A549 (cell line): ENCODE data around the gene IFI27L1. TPM values are rescaled to one million over a fixed set of nuclear protein-coding genes. Genes with fewer than 3 reads are reported as not detected.

Source experiments
- ATAC-seq, 2 experiments: fragments of 200-7000 bp in 1 of 2; fragments of >200 bp in 1 of 2; cut with Nextera tagmentation in 1 of 2; cut with Tn5 transposase in 1 of 2; 3 replicates each; pipeline versions ENCODE4 v1.8.0 to v1.9.1; 2018 to 2020; ENCODE audit warnings: mild to moderate bottlenecking in 1 of 2, moderate library complexity in 1 of 2
- CTCF ChIA-PET: fragments of 300-600 bp; sonication (Branson Sonifier 250); formaldehyde crosslinking; extraction: SDS; loops from one replicate; lab custom pipeline; 2021; ENCODE audit warnings: antibody characterized with exemption, inconsistent platforms; lab: Yijun Ruan, JAX
- POLR2A ChIA-PET: fragments of 350-600 bp; formaldehyde crosslinking; extraction: SDS; loops from one replicate; lab custom pipeline; 2021; ENCODE audit warnings: antibody characterized with exemption, inconsistent platforms; lab: Yijun Ruan, JAX
- DNase-seq, 2 experiments: peaks; one replicate each; pipeline versions ENCODE4 v3.0.0 to v3.0.0-alpha.2; 2011 to 2016; ENCODE audit warnings: low read depth in 1 of 2, low spot score in 1 of 2
- FAIRE-seq: peaks from 2 replicates; lab custom pipeline; 2011; peaks lifted over from hg19 to GRCh38; lab: Jason Lieb, UNC
- H3K27ac ChIP-seq, 2 experiments: fragments of >200 bp; sonication (Bioruptor Twin); formaldehyde crosslinking; 3 replicates each; pipeline ENCODE4 v1.5.1; 2016 to 2017
- H3K4me1 ChIP-seq: fragments of >200 bp; sonication (Bioruptor Twin); formaldehyde crosslinking; 3 replicates; pipeline ENCODE4 v1.6.1; 2016
- H3K4me2 ChIP-seq: fragments of >200 bp; sonication (Bioruptor Twin); formaldehyde crosslinking; 3 replicates; pipeline ENCODE4 v1.6.1; 2016
- H3K4me3 ChIP-seq: fragments of >200 bp; sonication (Bioruptor Twin); formaldehyde crosslinking; 3 replicates; pipeline ENCODE4 v1.5.1; 2016
- H3K9me3 ChIP-seq: fragments of >200 bp; sonication (Bioruptor Twin); formaldehyde crosslinking; 3 replicates; pipeline ENCODE4 v1.6.1; 2016
- CEBPB ChIP-seq, 2 experiments: fragments of >200 bp in 1 of 2; sonication (Bioruptor Twin) in 1 of 2; formaldehyde crosslinking in 1 of 2; IDR thresholded peaks; 2 replicates each; pipeline ENCODE4 v1.6.1; 2012 to 2016
- CHD2 ChIP-seq: fragments of 150-350 bp; IDR thresholded peaks from 2 replicates; pipeline ENCODE4 v1.6.1; 2014; ENCODE audit warnings: low read length; ENCODE audit not compliant: partially characterized antibody
- EHF ChIP-seq: fragments of 250-450 bp; sonication (Bioruptor Pico); IDR thresholded peaks from 2 replicates; pipeline ENCODE4 v1.5.0; 2020; ENCODE audit warnings: mild to moderate bottlenecking
- EP300 ChIP-seq, 2 experiments: fragments of >200 bp; sonication (Bioruptor Twin); formaldehyde crosslinking; IDR thresholded peaks; 2 replicates in 1 of 2; 3 replicates in 1 of 2; pipeline ENCODE4 v1.6.1; 2016 to 2017
- FOXS1 ChIP-seq: fragments of 250-450 bp; sonication (Bioruptor Pico); IDR thresholded peaks from 2 replicates; pipeline ENCODE4 v1.5.0; 2020; ENCODE audit warnings: mild to moderate bottlenecking, moderate library complexity
- GATA3 ChIP-seq: IDR thresholded peaks from 2 replicates; pipeline ENCODE4 v1.6.1; 2012; ENCODE audit warnings: borderline replicate concordance
- HDAC2 ChIP-seq: fragments of 200-600 bp; sonication (generic); IDR thresholded peaks from 2 replicates; pipeline ENCODE4 v1.6.1; 2016
- HEYL ChIP-seq: fragments of 250-450 bp; sonication (Bioruptor Pico); IDR thresholded peaks from 2 replicates; pipeline ENCODE4 v1.8.0; 2021; ENCODE audit warnings: mild to moderate bottlenecking, moderate library complexity
- HOXA7 ChIP-seq: fragments of 250-450 bp; sonication (Bioruptor Pico); IDR thresholded peaks from 2 replicates; pipeline ENCODE4 v1.5.0; 2020; ENCODE audit warnings: mild to moderate bottlenecking, moderate library complexity
- JUN ChIP-seq, 2 experiments: fragments of >200 bp; sonication (Bioruptor Twin); formaldehyde crosslinking; IDR thresholded peaks; 2 replicates in 1 of 2; 3 replicates in 1 of 2; pipeline ENCODE4 v1.6.1; 2016 to 2017
- KDM5A ChIP-seq: fragments of 200-600 bp; sonication (generic); IDR thresholded peaks from 2 replicates; pipeline ENCODE4 v1.6.1; 2016; ENCODE audit warnings: antibody characterized with exemption, mild to moderate bottlenecking
- MYC ChIP-seq: IDR thresholded peaks from 2 replicates; pipeline ENCODE4 v1.6.1; 2012; ENCODE audit warnings: mild to moderate bottlenecking, inconsistent platforms, low read length, improper control_type of control experiment, borderline replicate concordance
- NR3C1 ChIP-seq: fragments of >200 bp; sonication (Bioruptor Twin); formaldehyde crosslinking; IDR thresholded peaks from 3 replicates; pipeline ENCODE4 v1.6.1; 2017
- PHF8 ChIP-seq: fragments of 200-600 bp; sonication (generic); IDR thresholded peaks from 2 replicates; pipeline ENCODE4 v1.6.1; 2016; ENCODE audit warnings: low read depth, mild to moderate bottlenecking, antibody characterized with exemption, moderate library complexity, borderline replicate concordance
- POLR2AphosphoS2 ChIP-seq: conservative IDR thresholded peaks from 2 replicates; pipeline ENCODE4 v1.6.1; 2012; ENCODE audit warnings: low read length, improper control_type of control experiment, inconsistent platforms
- RAD21 ChIP-seq, 2 experiments: fragments of >200 bp in 1 of 2; sonication (Bioruptor Twin) in 1 of 2; formaldehyde crosslinking in 1 of 2; IDR thresholded peaks in 1 of 2; conservative IDR thresholded peaks in 1 of 2; 2 replicates in 1 of 2; 3 replicates in 1 of 2; pipeline ENCODE4 v1.6.1; 2012 to 2018; ENCODE audit warnings: inconsistent platforms in 1 of 2
- SMC3 ChIP-seq: fragments of >200 bp; sonication (Bioruptor Twin); formaldehyde crosslinking; IDR thresholded peaks from 3 replicates; pipeline ENCODE4 v1.6.1; 2018; ENCODE audit warnings: inconsistent platforms
- SREBF2 ChIP-seq: fragments of 450-650 bp; IDR thresholded peaks from 2 replicates; pipeline ENCODE4 v1.6.1; 2014; ENCODE audit warnings: mild to moderate bottlenecking, moderate library complexity
- ZFP36 ChIP-seq: fragments of 450-650 bp; IDR thresholded peaks from 2 replicates; pipeline ENCODE4 v1.6.1; 2014; ENCODE audit warnings: borderline replicate concordance; ENCODE audit not compliant: partially characterized antibody
- ZNF302 ChIP-seq: fragments of 250-450 bp; sonication (Bioruptor Pico); IDR thresholded peaks from 2 replicates; pipeline ENCODE4 v1.9.0; 2021; ENCODE audit warnings: inconsistent platforms, mild to moderate bottlenecking, moderate library complexity
- WGBS: methylation state at CpG from one replicate; pipeline ENCODE4 v1.1.6; 2017; ENCODE audit errors: missing lambda C conversion rate; 5-methylcytosine and 5-hydroxymethylcytosine counted together
- polyA plus RNA-seq, 4 experiments: library from polyadenylated mRNA; depleted of rRNA in 3 of 4; stranded (reverse); fragments of >200 nt; fragmentation: RNase III in 1 of 4; extraction: RNeasy Plus Mini Kit Qiagen cat#74134 plus additional on column Dnase treatment in 1 of 4; gene quantifications; 2 replicates in 3 of 4; 3 replicates in 1 of 4; pipeline ENCODE4 v1.2.3, GENCODE V29; 2011 to 2017
- TF ChIP-seq, protein P1 (sequence below): IDR thresholded peaks from 2 replicates; pipeline ENCODE4 v1.6.1; 2012; ENCODE audit warnings: low read depth, borderline replicate concordance
- TF ChIP-seq, protein P2 (sequence below): fragments of >200 bp; sonication (Bioruptor Twin); formaldehyde crosslinking; IDR thresholded peaks from 3 replicates; pipeline ENCODE4 v1.6.1; 2016
- TF ChIP-seq, protein P3 (sequence below): fragments of 150-350 bp; IDR thresholded peaks from 2 replicates; pipeline ENCODE4 v1.6.1; 2014; ENCODE audit warnings: low read depth, mild to moderate bottlenecking, low read length
- TF ChIP-seq, protein P4 (sequence below): fragments of 250-450 bp; sonication (Bioruptor Pico); IDR thresholded peaks from 2 replicates; pipeline ENCODE4 v1.5.0; 2021; ENCODE audit warnings: mild to moderate bottlenecking, moderate library complexity, borderline replicate concordance
- TF ChIP-seq, protein P5 (sequence below): fragments of >200 bp; sonication (Bioruptor Twin); formaldehyde crosslinking; IDR thresholded peaks from 3 replicates; pipeline ENCODE4 v1.5.1; 2016

IFI27L1 gene
- polyA plus RNA-seq, 2 of the 4 experiments (the other 2 are of a cell fraction): 15.9 to 28.0 TPM

DNA sequence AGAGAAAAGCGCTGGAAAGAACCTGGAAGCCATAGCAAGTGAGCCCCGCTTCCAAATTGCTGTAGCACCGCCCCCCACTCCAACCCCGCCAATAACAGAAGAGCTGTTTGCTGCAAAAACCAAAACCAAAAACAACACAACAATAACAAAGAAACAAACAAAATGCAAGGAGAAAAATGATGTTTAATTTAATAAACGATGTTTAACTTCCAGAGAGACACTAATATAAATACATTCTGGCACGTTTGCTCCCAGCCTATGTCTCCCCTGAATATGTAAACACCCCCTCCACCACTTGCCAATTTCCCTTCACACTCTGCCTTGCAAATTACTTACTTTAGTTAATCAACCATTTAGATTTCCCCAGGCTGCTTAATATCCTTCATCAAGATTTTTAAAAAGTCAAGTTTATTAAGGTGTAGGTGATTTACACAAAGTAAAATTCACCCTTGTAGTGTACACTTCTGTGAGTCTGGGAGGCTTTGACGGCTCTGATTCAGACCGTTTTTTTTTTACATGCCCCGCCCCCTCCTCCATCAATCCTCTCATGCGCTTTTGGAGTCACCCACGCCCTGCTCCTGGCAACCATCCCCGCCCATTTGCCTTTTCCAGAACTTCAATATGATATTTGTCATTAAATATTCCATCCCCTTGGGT, 48.8 kb downstream of the IFI27L1 start:
- POLR2A ChIA-PET: interaction anchor here (0.6 to 1.4 kb wide), 2 partner anchors 39 to 49 kb away, joined by 3 read pairs; partner anchors contain the start of genes DDX24 and IFI27L1
- DNase-seq (peak; percentile 52 to 54), FAIRE-seq (no peak)
- H3K27ac ChIP-seq: peak overlapping the region; percentile 66 to 81; a peak in 4 of 6 replicates
- TF ChIP-seq HDAC2 (no peak), KDM5A (no peak), ZNF302 (no peak), EP300 (IDR thresholded peaks at IDR 0.05) (no peak), GATA3 (no peak), HEYL (CRISPR knock-in tag) (no peak), CHD2 (no peak), FOXS1 (no peak), CEBPB (IDR thresholded peaks at IDR 0.05) (no peak), MYC (no peak), PHF8 (no peak), ZFP36 (no peak), SREBF2 (no peak), POLR2AphosphoS2 (no peak), EHF (CRISPR knock-in tag) (no peak), NR3C1 (no peak), JUN (IDR thresholded peaks at IDR 0.05) (no peak)
- TF ChIP-seq, protein P1, sequence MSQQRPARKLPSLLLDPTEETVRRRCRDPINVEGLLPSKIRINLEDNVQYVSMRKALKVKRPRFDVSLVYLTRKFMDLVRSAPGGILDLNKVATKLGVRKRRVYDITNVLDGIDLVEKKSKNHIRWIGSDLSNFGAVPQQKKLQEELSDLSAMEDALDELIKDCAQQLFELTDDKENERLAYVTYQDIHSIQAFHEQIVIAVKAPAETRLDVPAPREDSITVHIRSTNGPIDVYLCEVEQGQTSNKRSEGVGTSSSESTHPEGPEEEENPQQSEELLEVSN: no peak
- TF ChIP-seq, protein P2, sequence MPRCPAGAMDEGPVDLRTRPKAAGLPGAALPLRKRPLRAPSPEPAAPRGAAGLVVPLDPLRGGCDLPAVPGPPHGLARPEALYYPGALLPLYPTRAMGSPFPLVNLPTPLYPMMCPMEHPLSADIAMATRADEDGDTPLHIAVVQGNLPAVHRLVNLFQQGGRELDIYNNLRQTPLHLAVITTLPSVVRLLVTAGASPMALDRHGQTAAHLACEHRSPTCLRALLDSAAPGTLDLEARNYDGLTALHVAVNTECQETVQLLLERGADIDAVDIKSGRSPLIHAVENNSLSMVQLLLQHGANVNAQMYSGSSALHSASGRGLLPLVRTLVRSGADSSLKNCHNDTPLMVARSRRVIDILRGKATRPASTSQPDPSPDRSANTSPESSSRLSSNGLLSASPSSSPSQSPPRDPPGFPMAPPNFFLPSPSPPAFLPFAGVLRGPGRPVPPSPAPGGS: no peak
- TF ChIP-seq, protein P3, sequence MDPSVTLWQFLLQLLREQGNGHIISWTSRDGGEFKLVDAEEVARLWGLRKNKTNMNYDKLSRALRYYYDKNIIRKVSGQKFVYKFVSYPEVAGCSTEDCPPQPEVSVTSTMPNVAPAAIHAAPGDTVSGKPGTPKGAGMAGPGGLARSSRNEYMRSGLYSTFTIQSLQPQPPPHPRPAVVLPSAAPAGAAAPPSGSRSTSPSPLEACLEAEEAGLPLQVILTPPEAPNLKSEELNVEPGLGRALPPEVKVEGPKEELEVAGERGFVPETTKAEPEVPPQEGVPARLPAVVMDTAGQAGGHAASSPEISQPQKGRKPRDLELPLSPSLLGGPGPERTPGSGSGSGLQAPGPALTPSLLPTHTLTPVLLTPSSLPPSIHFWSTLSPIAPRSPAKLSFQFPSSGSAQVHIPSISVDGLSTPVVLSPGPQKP: no peak
- TF ChIP-seq, all 56 proteins: peak for 0
- peak; percentile 58 to 77; a peak in 5 of 6 replicates for ATAC-seq
- Histone ChIP-seq H3K9me3 (no peaks in the 10 kb centered on the region), H3K4me2 (peak overlapping the region; percentile 94), H3K4me1 (peaks cover 4% of the 10 kb centered on the region; the same call in 2 of the 3 replicates), H3K4me3 (peak overlapping the region; percentile 49)
- under 1% methylated on average over 11 of the region's 12 CpGs for WGBS
- CTCF ChIA-PET: interaction anchor here (0.5 to 2.9 kb wide), 9 partner anchors 11 to 488 kb away, joined by 3 to 16 read pairs (median 9); no protein-coding TSS in a partner anchor

DNA sequence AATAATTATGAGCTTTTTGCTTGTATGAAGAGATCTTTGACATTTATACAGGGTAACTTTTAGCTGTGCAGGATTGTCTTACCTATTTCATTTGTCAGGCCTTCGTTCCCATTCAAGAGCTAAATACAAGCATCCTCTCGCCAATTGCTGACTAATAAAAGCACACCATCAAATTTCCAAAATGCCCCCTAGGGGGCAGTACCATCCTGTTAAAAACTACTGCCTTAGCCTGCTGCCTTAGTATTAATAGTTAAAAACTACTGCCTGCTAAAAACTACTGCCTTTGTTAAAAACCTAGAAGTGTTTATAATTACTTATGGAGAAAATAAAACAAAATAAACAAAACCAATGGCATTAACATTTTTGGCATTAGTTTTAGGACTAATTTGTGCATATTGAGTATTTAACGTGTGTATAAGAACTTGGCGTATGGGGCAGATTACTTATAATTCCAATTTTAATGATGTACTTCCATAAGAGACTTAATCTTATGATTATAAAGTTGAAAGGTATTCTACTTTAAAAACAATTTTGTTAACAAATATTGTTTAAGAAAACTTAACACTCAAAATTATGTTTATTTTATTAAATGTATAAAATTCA, 51.3 kb downstream of the IFI27L1 start:
- Histone ChIP-seq H3K27ac (no peak overlapping the region), H3K9me3 (no peaks in the 10 kb centered on the region), H3K4me1 (peaks cover 4% of the 10 kb centered on the region; the same call in 2 of the 3 replicates), H3K4me3 (no peak overlapping the region), H3K4me2 (no peak overlapping the region)
- ChIA-PET CTCF (interaction anchor here (0.6 to 3.1 kb wide), 33 partner anchors 8 to 610 kb away, joined by 3 to 18 read pairs (median 3); partner anchors contain the start of gene PPP4R4), POLR2A (no interaction called here)
- FAIRE-seq (no peak), ATAC-seq (0 out of 6 replicates have a peak, but pooled peaks of 1 of the 2 experiments have one; percentile 23), DNase-seq (peak; percentile 55 to 69)
- TF ChIP-seq, protein P4, sequence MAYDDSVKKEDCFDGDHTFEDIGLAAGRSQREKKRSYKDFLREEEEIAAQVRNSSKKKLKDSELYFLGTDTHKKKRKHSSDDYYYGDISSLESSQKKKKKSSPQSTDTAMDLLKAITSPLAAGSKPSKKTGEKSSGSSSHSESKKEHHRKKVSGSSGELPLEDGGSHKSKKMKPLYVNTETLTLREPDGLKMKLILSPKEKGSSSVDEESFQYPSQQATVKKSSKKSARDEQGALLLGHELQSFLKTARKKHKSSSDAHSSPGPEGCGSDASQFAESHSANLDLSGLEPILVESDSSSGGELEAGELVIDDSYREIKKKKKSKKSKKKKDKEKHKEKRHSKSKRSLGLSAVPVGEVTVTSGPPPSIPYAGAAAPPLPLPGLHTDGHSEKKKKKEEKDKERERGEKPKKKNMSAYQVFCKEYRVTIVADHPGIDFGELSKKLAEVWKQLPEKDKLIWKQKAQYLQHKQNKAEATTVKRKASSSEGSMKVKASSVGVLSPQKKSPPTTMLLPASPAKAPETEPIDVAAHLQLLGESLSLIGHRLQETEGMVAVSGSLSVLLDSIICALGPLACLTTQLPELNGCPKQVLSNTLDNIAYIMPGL (CRISPR knock-in tag): no peak
- TF ChIP-seq SMC3: 0 out of 3 replicates have a peak, but pooled peaks have one; percentile 21
- TF ChIP-seq RAD21 (conservative IDR thresholded peaks at IDR 0.05 in 1 of 2, IDR thresholded peaks at IDR 0.05 in 1 of 2): peak; percentile 58 to 62
- TF ChIP-seq GATA3: no peak
- TF ChIP-seq, protein P5, sequence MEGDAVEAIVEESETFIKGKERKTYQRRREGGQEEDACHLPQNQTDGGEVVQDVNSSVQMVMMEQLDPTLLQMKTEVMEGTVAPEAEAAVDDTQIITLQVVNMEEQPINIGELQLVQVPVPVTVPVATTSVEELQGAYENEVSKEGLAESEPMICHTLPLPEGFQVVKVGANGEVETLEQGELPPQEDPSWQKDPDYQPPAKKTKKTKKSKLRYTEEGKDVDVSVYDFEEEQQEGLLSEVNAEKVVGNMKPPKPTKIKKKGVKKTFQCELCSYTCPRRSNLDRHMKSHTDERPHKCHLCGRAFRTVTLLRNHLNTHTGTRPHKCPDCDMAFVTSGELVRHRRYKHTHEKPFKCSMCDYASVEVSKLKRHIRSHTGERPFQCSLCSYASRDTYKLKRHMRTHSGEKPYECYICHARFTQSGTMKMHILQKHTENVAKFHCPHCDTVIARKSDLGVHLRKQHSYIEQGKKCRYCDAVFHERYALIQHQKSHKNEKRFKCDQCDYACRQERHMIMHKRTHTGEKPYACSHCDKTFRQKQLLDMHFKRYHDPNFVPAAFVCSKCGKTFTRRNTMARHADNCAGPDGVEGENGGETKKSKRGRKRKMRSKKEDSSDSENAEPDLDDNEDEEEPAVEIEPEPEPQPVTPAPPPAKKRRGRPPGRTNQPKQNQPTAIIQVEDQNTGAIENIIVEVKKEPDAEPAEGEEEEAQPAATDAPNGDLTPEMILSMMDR: peak; percentile 82
- TF ChIP-seq HOXA7 (CRISPR knock-in tag): no peak
- WGBS: 48% methylated on average over 4 of the region's 4 CpGs
